ENCODE results near the gene RRP1.

DNA sequence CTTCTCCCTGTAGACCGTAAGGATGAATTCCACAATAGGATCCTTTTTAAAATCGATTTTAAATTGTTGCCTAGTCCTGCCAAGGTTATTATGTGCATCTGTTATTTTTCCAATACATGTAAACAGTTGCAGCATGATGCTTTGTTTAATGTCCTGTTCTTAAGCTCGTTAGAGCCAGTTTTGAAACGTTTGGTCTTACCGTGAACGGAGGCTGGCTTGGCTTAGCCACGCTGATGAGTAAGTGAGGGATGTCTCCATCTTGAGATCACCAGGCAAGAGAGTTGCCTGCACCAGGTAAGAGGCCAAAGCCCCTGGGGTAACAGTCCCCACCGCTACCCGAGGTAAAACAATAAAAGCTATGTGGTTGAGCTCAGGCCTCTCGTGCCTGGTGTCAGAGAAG is 30.6 kb upstream of the RRP1 start:
- TF ChIP-seq CHD2 (IDR thresholded peaks at IDR 0.05; ENCODE audit: borderline replicate concordance, low read depth, low read length) = no peak
- TF ChIP-seq TBL1XR1 (IDR thresholded peaks at IDR 0.05; ENCODE audit: low read depth, low read length) = no peak
- no peak for TF ChIP-seq ZNF24 (IDR thresholded peaks at IDR 0.05)
- TF ChIP-seq YY1 (IDR thresholded peaks at IDR 0.05; ENCODE audit: low read depth, low read length) = no peak
- no peak for TF ChIP-seq KDM1A (IDR thresholded peaks at IDR 0.05; ENCODE audit: borderline replicate concordance)
- TF ChIP-seq POLR2AphosphoS5 (IDR thresholded peaks at IDR 0.05; ENCODE audit: low read length) = no peak
- no peak for TF ChIP-seq POLR2AphosphoS2 (IDR thresholded peaks at IDR 0.05; ENCODE audit: low read depth, low read length)
- TF ChIP-seq, protein P1, sequence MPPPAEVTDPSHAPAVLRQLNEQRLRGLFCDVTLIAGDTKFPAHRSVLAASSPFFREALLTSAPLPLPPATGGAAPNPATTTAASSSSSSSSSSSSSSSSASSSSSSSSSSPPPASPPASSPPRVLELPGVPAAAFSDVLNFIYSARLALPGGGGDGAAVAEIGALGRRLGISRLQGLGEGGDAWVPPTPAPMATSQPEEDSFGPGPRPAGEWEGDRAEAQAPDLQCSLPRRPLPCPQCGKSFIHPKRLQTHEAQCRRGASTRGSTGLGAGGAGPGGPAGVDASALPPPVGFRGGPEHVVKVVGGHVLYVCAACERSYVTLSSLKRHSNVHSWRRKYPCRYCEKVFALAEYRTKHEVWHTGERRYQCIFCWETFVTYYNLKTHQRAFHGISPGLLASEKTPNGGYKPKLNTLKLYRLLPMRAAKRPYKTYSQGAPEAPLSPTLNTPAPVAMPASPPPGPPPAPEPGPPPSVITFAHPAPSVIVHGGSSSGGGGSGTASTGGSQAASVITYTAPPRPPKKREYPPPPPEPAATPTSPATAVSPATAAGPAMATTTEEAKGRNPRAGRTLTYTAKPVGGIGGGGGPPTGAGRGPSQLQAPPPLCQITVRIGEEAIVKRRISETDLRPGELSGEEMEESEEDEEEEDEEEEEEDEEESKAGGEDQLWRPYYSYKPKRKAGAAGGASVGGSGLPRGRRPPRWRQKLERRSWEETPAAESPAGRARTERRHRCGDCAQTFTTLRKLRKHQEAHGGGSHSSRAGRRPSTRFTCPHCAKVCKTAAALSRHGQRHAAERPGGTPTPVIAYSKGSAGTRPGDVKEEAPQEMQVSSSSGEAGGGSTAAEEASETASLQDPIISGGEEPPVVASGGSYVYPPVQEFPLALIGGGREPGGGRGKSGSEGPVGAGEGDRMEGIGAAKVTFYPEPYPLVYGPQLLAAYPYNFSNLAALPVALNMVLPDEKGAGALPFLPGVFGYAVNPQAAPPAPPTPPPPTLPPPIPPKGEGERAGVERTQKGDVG (CRISPR knock-in tag; IDR thresholded peaks at IDR 0.05) = no peak
- TF ChIP-seq, protein P2, sequence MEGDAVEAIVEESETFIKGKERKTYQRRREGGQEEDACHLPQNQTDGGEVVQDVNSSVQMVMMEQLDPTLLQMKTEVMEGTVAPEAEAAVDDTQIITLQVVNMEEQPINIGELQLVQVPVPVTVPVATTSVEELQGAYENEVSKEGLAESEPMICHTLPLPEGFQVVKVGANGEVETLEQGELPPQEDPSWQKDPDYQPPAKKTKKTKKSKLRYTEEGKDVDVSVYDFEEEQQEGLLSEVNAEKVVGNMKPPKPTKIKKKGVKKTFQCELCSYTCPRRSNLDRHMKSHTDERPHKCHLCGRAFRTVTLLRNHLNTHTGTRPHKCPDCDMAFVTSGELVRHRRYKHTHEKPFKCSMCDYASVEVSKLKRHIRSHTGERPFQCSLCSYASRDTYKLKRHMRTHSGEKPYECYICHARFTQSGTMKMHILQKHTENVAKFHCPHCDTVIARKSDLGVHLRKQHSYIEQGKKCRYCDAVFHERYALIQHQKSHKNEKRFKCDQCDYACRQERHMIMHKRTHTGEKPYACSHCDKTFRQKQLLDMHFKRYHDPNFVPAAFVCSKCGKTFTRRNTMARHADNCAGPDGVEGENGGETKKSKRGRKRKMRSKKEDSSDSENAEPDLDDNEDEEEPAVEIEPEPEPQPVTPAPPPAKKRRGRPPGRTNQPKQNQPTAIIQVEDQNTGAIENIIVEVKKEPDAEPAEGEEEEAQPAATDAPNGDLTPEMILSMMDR (IDR thresholded peaks at IDR 0.05 in 2 of 3, conservative IDR thresholded peaks at IDR 0.05 in 1 of 3; ENCODE audit: control insufficient read depth in 2 of 3, extremely low read depth in 1 of 3, insufficient read depth in 1 of 3, low read depth in 3 of 3, low read length in 3 of 3) = no peak
- no peak for TF ChIP-seq POLR2A (IDR thresholded peaks at IDR 0.05; ENCODE audit: low read depth, low read length)

Measured in GM12878 (cell line).